HUDEP-2 (cell line): ENCODE results near the gene SIRT3.
"Not testable (repeated sequence)": the region's sequence is repeated elsewhere in the genome, so short reads cannot be mapped to it uniquely, and the experiment has no call there.

Experiments used
- DNase-seq, 76 experiments: peaks; one replicate each; lab custom pipeline; 2025; ENCODE audit not compliant: unreplicated experiment in 76 of 76; lab: John Stamatoyannopoulos, UW

Gene SIRT3

GRCh38 chr11:205221-206001 is 30.7 kb downstream of the SIRT3 start:
- no peak for DNase-seq

GRCh38 chr11:204587-205109 is 31.5 kb downstream of the SIRT3 start:
- no peak for DNase-seq

GRCh38 chr11:203945-204586 is 32.1 kb downstream of the SIRT3 start:
- no peak for DNase-seq

GRCh38 chr11:203056-203944 is 32.8 kb downstream of the SIRT3 start:
- no peak for DNase-seq

GRCh38 chr11:202490-202889 is 33.7 kb downstream of the SIRT3 start:
- no peak for DNase-seq

GRCh38 chr11:201966-202365 is 34.2 kb downstream of the SIRT3 start:
- DNase-seq, result no peak

GRCh38 chr11:200224-201003 is 35.7 kb downstream of the SIRT3 start:
- DNase-seq, result no peak

- DNase-seq, result no peak
These were observed 36.4 kb downstream of the SIRT3 start for GRCh38 chr11:199782-200181.

- no peak for DNase-seq
These were observed 37.0 kb downstream of the SIRT3 start for GRCh38 chr11:199004-199581.

- DNase-seq, result no peak
These were observed 37.8 kb downstream of the SIRT3 start for GRCh38 chr11:198236-198806.

GRCh38 chr11:197741-198235 is 38.4 kb downstream of the SIRT3 start:
- DNase-seq, result no peak

GRCh38 chr11:196786-197731 is 39.1 kb downstream of the SIRT3 start:
- DNase-seq, result no peak

GRCh38 chr11:193481-193880 is 42.7 kb downstream of the SIRT3 start:
- not testable (repeated sequence) for DNase-seq

GRCh38 chr11:192674-193128 is 43.4 kb downstream of the SIRT3 start, which contains the start of gene SCGB1C1:
Gene SCGB1C1 (plus strand): TSS chr11:193078. CDS start chr11:193100, 22 bp downstream.
- DNase-seq, result not testable (repeated sequence)

- not testable (repeated sequence) for DNase-seq
These were observed 44.4 kb downstream of the SIRT3 start for GRCh38 chr11:191490-192478.

GRCh38 chr11:190546-190945 is 45.6 kb downstream of the SIRT3 start:
- DNase-seq, result not testable (repeated sequence)

- DNase-seq, result not testable (repeated sequence)
These were observed 46.3 kb downstream of the SIRT3 start for GRCh38 chr11:189843-190311.
